Astrocyte (in vitro differentiated cells and primary cell): ENCODE measurements around the gene SYTL1.

Experiments
- CTCF ChIP-seq: IDR thresholded peaks from 2 replicates; pipeline ENCODE4 v1.5.1; 2011; ENCODE audit warnings: low read depth, mild to moderate bottlenecking, inconsistent platforms, low read length, moderate library complexity; ENCODE audit not compliant: insufficient read depth
- EZH2 ChIP-seq: IDR thresholded peaks from 2 replicates; pipeline ENCODE4 v1.6.1; 2012; ENCODE audit warnings: mild to moderate bottlenecking, low read length, inconsistent platforms; ENCODE audit not compliant: insufficient read depth

GRCh38 chr1:27353629-27354028 lies 11.8 kb downstream of the SYTL1 start:
- no peak for TF ChIP-seq CTCF
- TF ChIP-seq EZH2, result no peak
